H1 (cell line): ENCODE measurements around the gene SGMS1. TPM values are rescaled to one million over a fixed set of nuclear protein-coding genes. Genes with fewer than 3 reads are reported as not detected.

ENCODE experiments used
- EGR1 ChIP-seq: IDR thresholded peaks from 2 replicates; pipeline ENCODE4 v1.6.1; 2011; ENCODE audit warnings: low read depth, low read length, borderline replicate concordance
- EP300 ChIP-seq, 2 experiments: IDR thresholded peaks; 1 replicate in 1 of 2; 2 replicates in 1 of 2; pipeline ENCODE4 v1.6.1; 2011 to 2012; ENCODE audit warnings: low read depth in 2 of 2, low read length in 2 of 2, mild to moderate bottlenecking in 2 of 2, borderline replicate concordance in 1 of 2, inconsistent platforms in 1 of 2, moderate library complexity in 1 of 2
- KDM5A ChIP-seq: fragments of 200-600 bp; IDR thresholded peaks from 2 replicates; pipeline ENCODE4 v1.7.1; 2012; ENCODE audit warnings: mild to moderate bottlenecking, low read length, inconsistent platforms, mixed read lengths
- SP1 ChIP-seq: IDR thresholded peaks from 2 replicates; pipeline ENCODE4 v1.6.1; 2011; ENCODE audit warnings: low read depth, low read length
- SRF ChIP-seq: IDR thresholded peaks from 2 replicates; pipeline ENCODE4 v1.6.1; 2011; ENCODE audit warnings: mild to moderate bottlenecking, low read depth, low read length, moderate library complexity
- TEAD4 ChIP-seq: IDR thresholded peaks from 2 replicates; pipeline ENCODE4 v1.6.1; 2012; ENCODE audit warnings: low read depth, low read length, inconsistent platforms, mixed read lengths
- polyA plus RNA-seq, 7 experiments: library from polyadenylated mRNA; depleted of rRNA in 3 of 7; stranded (reverse) in 5 of 7; unstranded in 2 of 7; fragments of >200 nt in 5 of 7; fragments of 200-250 nt in 2 of 7; gene quantifications; 1 replicate in 5 of 7; 2 replicates in 1 of 7; 4 replicates in 1 of 7; pipeline versions ENCODE4 v1.2.1 to v1.2.3, GENCODE V29; 2011 to 2013; ENCODE audit warnings: missing spikeins in 2 of 7, mixed read lengths in 2 of 7
- total RNA-seq: library from RNA; stranded (reverse); fragmentation: NEBNext Ultra II Directional; extraction: Animal tissue kit (Norgen Biotek cat#: 25700); gene quantifications from 2 replicates; pipeline ENCODE4 v1.2.1, GENCODE V29; 2021
- TF ChIP-seq, protein P1 (sequence below): fragments of 300-600 bp; sonication (generic); IDR thresholded peaks from 2 replicates; pipeline ENCODE4 v1.7.1; 2012; ENCODE audit warnings: low read length, moderate library complexity, mild to moderate bottlenecking, inconsistent platforms; ENCODE audit not compliant: insufficient replicate concordance
- TF ChIP-seq, protein P2 (sequence below): IDR thresholded peaks from 2 replicates; pipeline ENCODE4 v1.6.1; 2012; ENCODE audit warnings: inconsistent platforms
- TF ChIP-seq, protein P3 (sequence below), 3 experiments: IDR thresholded peaks; 1 replicate in 2 of 3; 2 replicates in 1 of 3; pipeline versions ENCODE4 v1.5.1 to v1.6.1; 2011; ENCODE audit warnings: low read length in 3 of 3, mild to moderate bottlenecking in 3 of 3, inconsistent platforms in 2 of 3, low read depth in 1 of 3, moderate library complexity in 1 of 3; ENCODE audit not compliant: insufficient read depth in 1 of 3; ENCODE audit errors: control extremely low read depth in 1 of 3

SGMS1 gene
- total and polyA plus RNA-seq, 2 of the 8 experiments (the other 6 are each of a cell fraction or from before 2014, with no cell fraction given): 6.0 to 15.6 TPM

DNA sequence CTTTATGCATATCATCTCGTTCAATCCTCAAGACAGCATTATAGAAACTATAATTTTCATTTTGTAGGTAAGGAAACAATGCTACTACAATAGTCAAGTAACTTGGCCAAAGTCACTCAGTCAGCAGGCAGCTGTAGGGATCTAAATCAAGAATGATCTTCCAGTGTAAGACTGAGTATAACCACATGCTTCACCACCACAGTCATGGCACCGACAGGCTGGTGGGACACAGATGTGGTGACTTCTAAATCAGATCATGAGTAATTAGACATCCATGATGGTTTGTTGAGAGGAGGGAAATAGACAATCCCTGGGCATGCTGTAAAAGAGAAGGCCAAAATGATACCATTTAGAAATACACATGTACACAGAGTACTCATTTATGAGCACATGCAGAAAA is 288.4 kb downstream of the SGMS1 start (continued):
- TF ChIP-seq, protein P1, sequence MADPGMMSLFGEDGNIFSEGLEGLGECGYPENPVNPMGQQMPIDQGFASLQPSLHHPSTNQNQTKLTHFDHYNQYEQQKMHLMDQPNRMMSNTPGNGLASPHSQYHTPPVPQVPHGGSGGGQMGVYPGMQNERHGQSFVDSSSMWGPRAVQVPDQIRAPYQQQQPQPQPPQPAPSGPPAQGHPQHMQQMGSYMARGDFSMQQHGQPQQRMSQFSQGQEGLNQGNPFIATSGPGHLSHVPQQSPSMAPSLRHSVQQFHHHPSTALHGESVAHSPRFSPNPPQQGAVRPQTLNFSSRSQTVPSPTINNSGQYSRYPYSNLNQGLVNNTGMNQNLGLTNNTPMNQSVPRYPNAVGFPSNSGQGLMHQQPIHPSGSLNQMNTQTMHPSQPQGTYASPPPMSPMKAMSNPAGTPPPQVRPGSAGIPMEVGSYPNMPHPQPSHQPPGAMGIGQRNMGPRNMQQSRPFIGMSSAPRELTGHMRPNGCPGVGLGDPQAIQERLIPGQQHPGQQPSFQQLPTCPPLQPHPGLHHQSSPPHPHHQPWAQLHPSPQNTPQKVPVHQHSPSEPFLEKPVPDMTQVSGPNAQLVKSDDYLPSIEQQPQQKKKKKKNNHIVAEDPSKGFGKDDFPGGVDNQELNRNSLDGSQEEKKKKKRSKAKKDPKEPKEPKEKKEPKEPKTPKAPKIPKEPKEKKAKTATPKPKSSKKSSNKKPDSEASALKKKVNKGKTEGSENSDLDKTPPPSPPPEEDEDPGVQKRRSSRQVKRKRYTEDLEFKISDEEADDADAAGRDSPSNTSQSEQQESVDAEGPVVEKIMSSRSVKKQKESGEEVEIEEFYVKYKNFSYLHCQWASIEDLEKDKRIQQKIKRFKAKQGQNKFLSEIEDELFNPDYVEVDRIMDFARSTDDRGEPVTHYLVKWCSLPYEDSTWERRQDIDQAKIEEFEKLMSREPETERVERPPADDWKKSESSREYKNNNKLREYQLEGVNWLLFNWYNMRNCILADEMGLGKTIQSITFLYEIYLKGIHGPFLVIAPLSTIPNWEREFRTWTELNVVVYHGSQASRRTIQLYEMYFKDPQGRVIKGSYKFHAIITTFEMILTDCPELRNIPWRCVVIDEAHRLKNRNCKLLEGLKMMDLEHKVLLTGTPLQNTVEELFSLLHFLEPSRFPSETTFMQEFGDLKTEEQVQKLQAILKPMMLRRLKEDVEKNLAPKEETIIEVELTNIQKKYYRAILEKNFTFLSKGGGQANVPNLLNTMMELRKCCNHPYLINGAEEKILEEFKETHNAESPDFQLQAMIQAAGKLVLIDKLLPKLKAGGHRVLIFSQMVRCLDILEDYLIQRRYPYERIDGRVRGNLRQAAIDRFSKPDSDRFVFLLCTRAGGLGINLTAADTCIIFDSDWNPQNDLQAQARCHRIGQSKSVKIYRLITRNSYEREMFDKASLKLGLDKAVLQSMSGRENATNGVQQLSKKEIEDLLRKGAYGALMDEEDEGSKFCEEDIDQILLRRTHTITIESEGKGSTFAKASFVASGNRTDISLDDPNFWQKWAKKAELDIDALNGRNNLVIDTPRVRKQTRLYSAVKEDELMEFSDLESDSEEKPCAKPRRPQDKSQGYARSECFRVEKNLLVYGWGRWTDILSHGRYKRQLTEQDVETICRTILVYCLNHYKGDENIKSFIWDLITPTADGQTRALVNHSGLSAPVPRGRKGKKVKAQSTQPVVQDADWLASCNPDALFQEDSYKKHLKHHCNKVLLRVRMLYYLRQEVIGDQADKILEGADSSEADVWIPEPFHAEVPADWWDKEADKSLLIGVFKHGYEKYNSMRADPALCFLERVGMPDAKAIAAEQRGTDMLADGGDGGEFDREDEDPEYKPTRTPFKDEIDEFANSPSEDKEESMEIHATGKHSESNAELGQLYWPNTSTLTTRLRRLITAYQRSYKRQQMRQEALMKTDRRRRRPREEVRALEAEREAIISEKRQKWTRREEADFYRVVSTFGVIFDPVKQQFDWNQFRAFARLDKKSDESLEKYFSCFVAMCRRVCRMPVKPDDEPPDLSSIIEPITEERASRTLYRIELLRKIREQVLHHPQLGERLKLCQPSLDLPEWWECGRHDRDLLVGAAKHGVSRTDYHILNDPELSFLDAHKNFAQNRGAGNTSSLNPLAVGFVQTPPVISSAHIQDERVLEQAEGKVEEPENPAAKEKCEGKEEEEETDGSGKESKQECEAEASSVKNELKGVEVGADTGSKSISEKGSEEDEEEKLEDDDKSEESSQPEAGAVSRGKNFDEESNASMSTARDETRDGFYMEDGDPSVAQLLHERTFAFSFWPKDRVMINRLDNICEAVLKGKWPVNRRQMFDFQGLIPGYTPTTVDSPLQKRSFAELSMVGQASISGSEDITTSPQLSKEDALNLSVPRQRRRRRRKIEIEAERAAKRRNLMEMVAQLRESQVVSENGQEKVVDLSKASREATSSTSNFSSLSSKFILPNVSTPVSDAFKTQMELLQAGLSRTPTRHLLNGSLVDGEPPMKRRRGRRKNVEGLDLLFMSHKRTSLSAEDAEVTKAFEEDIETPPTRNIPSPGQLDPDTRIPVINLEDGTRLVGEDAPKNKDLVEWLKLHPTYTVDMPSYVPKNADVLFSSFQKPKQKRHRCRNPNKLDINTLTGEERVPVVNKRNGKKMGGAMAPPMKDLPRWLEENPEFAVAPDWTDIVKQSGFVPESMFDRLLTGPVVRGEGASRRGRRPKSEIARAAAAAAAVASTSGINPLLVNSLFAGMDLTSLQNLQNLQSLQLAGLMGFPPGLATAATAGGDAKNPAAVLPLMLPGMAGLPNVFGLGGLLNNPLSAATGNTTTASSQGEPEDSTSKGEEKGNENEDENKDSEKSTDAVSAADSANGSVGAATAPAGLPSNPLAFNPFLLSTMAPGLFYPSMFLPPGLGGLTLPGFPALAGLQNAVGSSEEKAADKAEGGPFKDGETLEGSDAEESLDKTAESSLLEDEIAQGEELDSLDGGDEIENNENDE: no peak
- TF ChIP-seq, protein P2, sequence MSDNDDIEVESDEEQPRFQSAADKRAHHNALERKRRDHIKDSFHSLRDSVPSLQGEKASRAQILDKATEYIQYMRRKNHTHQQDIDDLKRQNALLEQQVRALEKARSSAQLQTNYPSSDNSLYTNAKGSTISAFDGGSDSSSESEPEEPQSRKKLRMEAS: no peak
- TF ChIP-seq EGR1: no peak
- no peak for TF ChIP-seq SP1
- TF ChIP-seq, protein P3, sequence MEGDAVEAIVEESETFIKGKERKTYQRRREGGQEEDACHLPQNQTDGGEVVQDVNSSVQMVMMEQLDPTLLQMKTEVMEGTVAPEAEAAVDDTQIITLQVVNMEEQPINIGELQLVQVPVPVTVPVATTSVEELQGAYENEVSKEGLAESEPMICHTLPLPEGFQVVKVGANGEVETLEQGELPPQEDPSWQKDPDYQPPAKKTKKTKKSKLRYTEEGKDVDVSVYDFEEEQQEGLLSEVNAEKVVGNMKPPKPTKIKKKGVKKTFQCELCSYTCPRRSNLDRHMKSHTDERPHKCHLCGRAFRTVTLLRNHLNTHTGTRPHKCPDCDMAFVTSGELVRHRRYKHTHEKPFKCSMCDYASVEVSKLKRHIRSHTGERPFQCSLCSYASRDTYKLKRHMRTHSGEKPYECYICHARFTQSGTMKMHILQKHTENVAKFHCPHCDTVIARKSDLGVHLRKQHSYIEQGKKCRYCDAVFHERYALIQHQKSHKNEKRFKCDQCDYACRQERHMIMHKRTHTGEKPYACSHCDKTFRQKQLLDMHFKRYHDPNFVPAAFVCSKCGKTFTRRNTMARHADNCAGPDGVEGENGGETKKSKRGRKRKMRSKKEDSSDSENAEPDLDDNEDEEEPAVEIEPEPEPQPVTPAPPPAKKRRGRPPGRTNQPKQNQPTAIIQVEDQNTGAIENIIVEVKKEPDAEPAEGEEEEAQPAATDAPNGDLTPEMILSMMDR (IDR thresholded peaks at IDR 0.05; ENCODE audit: control extremely low read depth in 1 of 3, insufficient read depth in 1 of 3, low read depth in 1 of 3, low read length in 3 of 3): no peak
- TF ChIP-seq TEAD4: no peak
- TF ChIP-seq SRF: no peak
- no peak for TF ChIP-seq KDM5A
- no peak for TF ChIP-seq EP300 (IDR thresholded peaks at IDR 0.05; ENCODE audit: borderline replicate concordance in 1 of 2, low read depth in 2 of 2, low read length in 2 of 2)
